Renal pelvis (tissue), 4 donors: ENCODE data around the gene TRABD. TPM values are rescaled to one million over a fixed set of nuclear protein-coding genes. Genes with fewer than 3 reads are reported as not detected.
"Not testable (repeated sequence)": the region's sequence is repeated elsewhere in the genome, so short reads cannot be mapped to it uniquely, and the experiment has no call there.

Experiments
- DNase-seq: peaks from one replicate; pipeline ENCODE4 v3.0.0-alpha.2; 2013
- polyA plus RNA-seq, 3 donors: library from polyadenylated mRNA; unstranded; fragments of 120-200 nt; gene quantifications; one replicate each; pipeline ENCODE4 v1.2.1, GENCODE V29; 2013; ENCODE audit not compliant: insufficient read length in 3 of 3

Gene TRABD
- polyA plus RNA-seq, 3 donors: 27.2 to 33.9 (median 30.3) TPM

DNA sequence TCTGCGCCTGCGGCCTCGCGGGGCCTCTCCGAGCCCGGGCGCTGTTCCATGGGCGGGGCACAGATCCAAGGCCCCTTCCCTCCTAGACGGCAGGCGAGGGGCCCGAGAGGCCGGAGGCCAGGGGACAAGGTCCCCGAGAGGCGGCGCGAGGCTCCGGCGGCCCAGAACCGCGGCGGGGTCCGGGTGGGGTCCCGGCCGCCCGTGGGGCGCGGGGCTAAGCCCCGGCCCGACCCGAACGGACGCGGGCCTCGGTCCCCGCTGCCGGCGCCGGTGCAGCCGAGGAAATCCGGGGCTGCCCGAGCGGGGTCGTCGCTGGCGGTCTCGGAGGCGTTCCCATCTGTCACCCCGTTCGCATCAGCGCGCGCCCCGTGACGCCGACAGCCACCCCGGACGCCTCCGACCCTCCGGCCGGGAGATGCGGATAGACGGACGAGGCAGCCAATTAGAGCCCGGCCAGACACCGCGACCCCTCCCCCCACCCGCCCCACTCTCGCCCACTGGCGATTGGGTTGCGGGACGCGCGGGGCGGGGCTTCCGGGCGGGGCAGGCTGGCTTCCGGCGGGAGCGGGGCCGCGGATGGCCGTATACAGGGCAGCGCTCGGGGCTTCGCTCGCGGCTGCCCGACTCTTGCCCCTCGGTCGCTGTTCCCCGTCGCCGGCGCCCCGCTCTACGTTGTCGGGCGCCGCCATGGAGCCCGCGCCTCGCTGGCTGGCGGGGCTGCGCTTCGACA is 14.9 kb downstream of the TRABD start, which contains the start of gene SELENOO:
Gene SELENOO (plus strand): TSS at position 551 of the 730 bp plus-strand sequence. CDS start 26 bp downstream, at position 577.
- peak; percentile 85 for DNase-seq

DNA sequence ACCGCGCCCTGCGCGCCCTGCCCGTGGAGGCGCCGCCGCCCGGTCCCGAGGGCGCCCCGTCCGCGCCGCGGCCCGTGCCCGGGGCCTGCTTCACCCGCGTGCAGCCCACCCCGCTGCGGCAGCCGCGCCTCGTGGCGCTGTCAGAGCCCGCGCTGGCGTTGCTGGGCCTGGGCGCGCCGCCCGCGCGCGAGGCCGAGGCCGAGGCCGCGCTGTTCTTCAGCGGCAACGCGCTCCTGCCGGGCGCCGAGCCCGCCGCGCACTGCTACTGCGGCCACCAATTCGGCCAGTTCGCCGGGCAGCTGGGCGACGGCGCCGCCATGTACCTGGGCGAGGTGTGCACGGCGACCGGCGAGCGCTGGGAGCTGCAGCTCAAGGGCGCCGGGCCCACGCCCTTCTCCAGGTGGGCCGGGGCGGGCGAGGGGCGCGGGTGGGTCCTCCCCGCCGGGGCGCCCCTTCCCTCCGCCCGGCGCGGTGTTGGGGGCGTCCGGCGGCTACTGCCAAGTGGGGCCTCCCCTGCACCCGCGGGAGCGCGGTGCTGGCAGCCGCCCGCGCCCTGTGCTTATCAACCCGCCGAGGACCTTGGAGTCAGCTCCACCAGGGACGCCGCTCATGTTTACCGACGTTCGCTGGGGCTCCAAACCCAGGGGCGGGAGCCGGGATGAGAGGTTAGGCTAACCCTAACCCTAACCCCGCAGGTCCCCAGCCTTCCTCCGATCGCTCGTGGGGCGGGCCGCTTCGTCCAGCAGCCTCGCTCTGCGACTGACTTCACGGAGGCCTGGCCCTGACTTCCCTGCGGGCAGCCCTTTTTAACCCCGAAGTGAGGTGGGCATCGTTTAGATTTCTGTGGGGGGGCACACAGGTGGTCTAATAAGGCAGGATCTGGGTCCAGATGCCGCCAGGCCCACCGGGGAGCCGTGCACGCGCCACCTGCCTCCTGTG is 15.7 kb downstream of the TRABD start:
- no peak for DNase-seq

DNA sequence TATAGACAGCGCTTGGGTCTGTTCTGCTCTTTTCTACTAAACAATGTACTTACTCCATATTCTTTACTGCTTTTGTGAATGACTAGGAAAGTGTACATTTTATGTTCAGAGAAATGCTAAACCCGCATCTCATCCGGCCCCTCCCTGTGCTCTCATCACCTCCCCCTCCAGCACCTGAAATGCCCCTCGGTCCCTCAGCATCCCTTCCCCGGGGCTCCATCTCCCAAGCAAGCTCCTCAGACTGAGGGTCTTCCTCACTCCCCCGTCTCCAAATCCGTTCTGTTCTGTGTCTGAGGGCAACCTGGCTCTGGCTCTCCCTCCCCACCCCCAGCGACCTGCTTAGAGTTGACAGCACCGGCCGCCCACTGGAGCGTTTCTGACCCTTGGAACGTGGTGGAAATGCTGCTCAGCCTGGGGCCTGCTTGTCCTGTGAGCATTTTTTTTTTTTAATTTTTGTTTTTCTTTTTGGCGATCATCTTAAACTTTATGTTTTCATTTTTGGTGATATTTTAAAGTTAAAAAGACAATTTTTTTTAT is 16.5 kb downstream of the TRABD start:
- no peak for DNase-seq

DNA sequence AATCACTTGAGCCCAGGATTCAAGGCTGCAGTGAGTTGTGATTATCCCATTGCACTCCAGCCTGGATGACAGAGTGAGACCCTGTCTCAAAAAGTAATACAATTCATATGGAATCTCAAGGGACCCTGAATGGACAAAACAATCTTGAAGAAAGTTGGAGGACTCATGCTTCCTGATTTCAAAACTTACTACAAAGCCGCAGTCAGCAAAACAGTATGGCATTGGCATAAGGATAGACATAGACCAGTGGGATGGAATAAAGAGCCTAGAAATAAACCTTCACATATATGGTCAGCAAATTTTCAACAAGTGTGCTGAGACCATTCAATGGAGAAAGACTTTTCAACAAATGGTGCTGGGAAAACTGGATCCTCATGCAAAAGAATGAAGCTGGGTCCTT is 17.6 kb downstream of the TRABD start:
- DNase-seq: no peak

DNA sequence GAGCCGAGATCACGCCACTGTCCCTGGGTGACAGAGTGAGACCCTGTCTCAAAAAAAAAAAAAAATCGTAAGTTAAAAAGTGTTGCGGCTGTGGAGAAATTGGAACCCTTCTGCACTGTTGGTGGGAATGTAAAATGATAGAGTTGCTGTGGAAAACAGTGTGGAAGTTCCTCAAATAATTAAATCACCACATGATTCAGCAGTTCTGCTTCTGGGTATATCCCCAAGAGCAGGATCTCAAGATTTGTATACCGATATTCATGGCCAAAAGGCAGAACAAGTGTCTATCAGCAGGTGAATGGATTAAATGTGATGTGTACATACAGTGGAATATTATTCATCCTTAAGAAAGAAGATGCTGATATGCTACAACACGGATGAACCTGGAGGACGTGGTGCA is 18.9 kb downstream of the TRABD start:
- no peak for DNase-seq

DNA sequence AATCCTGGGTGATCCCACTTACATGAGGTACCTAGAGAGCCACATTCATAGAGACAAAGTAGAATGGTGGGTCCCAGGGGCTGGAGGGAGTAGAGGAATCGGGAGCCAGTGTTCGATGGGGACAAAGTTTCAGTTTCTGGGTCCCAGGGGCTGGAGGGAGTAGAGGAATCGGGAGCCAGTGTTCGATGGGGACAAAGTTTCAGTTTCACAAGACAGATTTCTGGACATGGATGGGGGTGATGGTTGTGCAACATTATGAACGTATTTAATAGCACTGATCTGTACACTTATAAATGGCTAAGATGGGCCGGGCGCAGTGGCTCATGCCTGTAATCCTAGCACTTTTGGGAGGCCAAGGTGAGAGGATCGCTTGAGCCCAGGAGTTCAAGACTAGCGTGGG is 19.3 kb downstream of the TRABD start:
- not testable (repeated sequence) for DNase-seq

DNA sequence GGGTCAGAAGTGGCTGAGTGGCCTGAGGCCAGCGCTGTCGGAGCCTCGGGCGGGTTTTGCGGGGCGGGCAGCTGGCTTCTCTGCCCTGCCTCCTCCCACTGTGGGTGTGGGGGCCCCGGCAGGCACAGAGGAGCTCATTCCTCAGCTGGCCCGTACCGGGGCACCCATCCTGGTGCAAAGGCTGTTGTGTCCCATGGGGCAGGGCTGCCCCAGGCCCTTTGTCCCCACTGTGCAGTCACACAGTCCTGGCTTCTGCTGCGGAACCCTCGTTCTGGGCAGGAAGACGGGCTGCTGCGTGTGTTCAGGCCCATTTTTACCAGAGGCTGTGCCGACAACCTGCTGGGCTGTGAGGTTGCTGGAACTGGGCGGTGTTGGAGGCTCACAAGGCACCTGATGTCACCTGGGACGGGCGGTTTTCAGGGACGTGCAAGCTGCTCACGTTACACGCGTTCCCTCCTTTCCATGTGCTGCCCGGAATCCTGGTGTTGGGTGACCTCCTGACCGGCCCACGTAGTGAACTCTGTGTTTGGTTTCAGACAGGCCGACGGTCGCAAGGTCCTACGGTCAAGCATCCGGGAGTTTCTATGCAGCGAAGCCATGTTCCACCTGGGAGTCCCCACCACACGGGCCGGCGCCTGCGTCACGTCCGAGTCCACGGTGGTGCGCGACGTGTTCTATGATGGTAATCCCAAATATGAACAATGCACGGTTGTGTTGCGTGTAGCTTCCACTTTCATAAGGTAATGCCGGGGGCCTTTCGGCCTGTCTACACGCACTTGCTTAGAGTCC is 20.3 kb downstream of the TRABD start:
- DNase-seq: no peak

DNA sequence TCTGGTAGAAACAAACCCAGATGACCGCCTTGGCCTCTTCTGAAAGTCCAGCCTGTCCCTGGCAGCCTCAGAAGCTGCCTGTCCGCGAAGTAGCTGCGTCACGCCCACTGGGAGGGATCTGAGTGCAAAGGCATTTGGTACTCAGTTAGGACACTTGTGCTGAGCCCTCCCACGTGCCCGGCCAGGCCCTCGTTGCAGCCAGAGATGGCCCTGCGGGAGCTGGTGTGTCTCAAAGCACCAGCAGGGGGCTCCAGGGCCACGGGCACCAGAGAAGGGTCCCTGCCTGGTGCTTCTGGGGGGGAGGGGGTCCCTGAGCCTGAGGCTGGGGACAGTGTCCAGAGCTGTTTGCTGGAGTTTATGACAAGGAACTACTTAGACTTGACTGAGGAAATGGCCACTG is 20.9 kb downstream of the TRABD start:
- no peak for DNase-seq

DNA sequence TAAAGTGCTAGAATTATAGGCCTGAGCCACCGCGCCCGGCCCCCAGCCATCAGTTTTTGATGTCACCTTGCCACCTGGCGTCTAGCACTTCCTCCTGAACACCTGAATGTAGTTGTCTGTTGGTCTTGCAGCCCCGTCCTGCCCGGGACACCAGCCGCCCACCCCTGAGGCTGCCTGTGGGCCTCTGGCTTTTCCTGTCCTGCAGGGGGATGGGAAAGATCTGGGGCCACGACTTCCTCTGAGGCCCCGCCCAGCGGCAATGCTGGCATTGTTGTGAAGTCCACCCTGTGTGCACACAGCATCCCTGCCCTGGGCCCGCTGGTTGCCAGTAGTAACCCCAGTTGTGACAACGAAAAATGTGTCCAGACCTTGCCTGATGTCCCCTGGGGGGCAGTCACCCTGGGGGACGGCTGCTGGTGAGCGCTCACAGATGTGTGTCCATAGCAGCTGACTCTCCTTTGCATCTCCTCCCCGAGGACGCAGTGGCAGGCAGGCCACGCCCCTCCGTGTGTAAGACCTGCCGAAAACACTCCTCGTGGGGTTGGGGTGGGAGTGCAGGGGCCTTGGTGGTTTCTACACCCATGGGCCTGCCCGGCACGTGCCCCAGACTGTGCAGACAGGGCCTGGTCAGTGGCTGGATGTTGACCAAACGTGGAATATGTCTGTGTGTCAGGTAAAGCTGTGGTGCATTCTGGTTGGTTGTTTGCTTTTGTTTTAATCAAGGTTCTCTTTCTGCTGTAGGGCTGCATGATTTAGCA is 21.8 kb downstream of the TRABD start:
- DNase-seq: no peak

DNA sequence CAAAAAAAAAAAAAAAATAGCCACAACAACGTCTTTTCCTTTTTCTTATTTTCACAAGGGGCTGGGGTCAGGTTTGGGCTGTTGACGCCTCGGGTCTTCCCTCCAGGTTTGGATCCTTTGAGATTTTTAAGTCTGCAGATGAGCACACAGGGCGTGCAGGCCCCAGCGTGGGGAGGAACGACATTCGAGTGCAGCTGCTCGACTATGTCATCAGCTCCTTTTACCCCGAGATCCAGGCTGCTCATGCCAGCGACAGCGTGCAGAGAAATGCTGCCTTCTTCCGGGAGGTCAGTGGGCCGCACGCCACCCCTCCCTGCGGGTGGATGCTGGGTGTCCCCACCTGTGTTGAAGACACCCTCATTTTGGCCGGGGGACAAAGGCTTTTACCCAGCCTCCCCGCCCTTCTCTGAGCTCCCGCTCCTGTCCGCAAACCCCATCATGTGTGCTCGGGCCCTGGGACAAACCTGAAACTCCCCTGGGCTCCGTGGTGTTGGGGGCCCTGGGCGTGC is 22.8 kb downstream of the TRABD start:
- no peak for DNase-seq

DNA sequence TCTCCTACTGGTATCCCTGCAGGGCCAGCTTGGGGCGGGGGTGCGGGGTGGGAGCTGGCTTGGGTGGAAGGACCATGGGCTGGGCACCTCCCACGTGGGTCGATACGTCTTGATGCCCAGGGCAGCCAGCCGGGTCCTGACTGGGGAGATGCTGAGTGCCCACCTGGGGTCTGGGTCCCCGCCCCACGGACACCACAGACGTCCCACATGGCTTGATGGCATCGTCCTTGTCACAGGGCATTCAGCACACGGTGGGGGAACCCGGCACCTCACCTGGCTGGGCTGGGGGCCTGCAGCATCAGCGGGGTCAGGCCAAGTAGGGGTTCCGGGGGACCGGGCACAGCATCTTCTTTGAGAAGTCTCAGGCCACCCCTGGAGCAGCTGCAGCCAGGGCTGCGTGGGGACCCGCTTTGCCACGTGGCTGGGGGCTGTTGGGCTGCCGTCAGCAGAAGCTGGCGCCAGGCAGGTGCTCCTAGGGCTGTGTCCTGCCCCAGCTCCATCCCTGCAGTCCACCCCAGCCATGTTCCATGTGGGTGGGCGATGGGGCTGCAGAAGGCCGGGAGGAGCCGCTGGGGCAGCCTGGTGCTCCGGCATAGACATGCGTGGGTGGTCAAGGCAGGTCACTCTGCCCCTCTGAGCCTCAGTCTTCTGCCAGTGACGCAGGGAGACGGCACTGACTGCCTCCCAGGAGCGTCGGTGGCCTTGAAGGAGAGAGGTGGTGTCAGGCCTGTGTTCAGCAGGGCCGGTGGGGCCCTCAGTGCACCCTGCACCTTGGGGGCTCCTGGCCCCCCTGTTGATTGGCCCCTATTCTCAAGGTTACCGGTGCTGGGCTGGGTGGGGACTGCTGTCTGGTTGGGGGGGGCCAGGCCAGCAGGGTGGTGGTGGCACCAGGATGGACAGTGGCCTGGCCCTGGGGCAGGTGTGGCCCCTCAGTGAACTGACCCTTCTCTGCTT is 23.5 kb downstream of the TRABD start:
- DNase-seq: no peak

DNA sequence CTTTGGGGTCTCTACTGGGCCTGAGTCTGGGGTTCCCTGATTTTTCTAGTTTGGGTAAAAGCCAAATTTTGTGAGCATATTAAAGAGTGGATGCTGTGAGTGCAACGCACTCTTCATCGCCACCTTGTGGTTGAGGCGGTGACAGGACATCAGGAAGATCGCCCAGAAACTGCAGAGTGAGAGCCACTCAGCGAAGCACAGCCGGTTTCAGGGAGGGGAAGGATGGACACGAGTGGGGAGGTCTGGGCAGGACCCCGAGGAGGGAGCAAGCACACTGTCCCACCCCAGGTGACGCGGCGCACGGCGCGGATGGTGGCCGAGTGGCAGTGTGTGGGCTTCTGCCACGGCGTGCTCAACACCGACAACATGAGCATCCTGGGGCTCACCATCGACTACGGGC is 24.2 kb downstream of the TRABD start:
- DNase-seq: no peak

DNA sequence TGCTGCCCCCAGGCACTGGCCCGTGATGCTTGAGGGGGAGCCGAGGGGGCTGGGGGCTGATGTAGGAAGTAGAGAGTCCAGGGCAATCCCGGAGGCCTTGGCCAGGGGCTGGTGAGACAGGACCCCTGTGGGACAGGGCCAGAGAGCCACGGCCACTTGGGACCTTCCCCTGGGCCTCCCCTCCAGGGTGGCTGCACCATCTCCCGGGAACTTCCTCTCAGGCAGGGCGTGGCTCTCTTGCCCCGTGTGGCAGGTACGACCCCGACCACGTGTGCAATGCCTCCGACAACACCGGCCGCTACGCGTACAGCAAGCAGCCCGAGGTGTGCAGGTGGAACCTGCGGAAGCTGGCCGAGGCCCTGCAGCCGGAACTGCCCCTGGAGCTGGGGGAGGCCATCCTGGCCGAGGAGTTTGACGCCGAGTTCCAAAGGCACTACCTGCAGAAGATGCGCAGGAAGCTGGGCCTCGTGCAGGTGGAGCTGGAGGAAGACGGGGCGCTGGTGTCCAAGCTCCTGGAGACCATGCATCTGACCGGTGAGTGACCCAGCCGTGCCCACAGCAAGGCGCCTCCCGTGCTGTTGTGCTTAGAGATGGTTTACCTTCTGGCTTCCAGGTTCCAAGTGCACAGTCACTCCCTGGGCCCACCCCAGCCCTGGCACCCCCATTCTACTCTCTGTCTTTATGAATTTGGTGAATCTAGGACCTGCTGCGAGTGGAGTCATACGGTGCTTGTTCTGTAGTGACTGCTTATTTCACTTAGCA is 24.8 kb downstream of the TRABD start:
- no peak for DNase-seq

DNA sequence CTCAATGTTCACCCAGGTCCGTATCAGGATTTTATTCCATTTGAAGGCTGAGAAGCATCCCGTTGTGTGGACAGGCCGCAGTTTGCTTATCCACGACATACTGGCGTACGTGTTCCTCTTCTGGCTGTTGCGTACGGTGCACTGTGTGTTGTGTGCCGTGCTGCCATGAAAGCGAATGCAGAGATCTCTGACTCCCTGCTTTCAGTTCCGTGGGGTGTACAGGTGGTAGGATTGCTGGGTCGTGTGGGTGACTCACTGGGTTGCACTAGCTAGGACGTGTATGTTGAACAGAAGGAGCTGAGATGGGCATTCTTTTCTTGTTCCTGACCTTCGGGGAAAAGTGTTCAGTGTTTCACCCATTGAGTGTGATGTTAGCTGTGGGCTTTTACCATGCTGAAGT is 25.4 kb downstream of the TRABD start:
- DNase-seq: no peak

DNA sequence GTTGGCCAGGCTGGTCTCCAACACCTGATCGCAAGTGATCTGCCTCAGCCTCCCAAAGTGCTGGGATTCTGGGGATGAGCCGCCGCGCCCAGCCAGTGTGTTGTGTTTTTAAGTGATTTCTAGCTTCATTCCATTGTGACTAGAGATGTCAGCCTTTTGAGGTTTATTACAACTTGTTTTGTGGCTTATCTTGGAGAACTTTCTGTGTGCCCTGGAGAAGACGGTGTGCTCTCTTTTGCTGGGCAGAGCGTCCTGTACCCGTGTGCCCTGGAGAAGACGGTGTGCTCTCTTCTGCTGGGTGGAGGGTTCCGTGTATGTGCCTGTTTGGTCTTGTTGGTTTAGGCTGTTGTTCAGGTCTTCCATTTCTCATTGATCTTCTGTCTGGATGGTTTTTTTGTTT is 27.6 kb downstream of the TRABD start:
- DNase-seq: no peak

DNA sequence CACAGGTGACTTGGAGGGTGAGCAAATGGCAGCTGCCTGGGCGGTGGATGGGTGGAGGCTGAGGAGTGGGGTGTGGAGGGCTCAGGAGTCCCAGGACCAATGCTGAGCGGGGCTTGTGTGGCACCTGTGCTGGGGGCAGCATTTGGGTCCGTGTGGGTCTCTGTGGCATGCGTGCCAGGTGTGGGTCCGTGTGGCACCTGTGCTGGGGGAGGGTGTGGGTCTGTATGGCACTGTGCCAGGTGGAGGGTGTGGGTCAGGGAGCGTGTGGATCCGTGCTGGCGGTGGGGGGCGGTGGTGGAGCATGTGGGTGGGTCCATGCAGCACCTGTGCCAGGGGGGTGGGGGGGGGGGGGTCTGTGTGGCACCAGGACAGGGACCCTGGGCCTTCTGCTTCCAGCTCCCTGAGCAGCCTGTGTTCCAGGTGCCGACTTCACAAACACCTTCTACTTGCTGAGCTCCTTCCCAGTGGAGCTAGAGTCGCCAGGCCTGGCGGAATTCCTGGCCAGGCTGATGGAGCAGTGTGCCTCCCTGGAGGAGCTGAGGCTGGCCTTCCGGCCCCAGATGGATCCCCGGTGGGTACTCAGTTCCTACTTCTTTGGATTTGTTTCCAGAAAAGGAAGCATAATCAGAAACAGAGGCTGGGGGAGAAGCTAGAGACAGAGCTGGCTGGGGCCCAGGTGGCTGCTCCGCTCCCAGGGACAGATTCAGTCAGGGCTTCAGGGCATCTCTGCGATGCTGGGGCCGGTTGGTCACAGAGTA is 29.8 kb downstream of the TRABD start:
- no peak for DNase-seq

DNA sequence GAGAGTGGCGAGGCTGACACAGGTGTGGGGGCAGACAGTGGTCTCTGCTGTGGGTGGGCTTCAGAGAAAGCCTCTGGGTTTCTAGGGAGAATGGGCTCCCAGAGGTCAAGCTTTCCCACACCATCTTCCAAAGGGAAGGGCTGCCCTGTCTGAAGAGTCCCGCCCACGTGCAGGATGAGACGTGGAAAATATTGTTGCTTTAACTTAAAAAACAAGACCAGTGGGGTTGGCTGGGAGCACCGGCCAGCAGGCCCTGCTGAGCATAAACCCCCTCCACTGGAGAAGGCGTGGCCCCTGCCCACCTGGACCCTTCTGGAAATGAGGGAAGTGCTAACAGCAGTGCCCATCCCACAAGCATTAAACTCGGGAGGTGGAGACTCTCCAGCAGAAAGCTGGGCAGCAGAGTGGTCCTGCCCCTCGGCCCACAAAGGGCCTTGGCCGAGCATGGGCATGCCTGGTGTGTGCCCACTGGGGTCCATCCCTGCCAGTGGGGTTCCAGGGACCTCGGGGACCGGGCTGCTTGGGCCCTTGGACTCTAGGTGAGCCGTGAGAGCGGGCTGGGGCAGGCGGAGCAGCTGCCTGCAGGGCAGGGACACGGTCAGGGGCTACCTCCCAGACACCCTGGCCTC is 30.5 kb downstream of the TRABD start:
- no peak for DNase-seq
